ENCODE measurements around the gene KCTD16.
A peak's percentile ranks its signal among the peaks of the same experiment; 100 is the strongest.

Gene KCTD16

DNA sequence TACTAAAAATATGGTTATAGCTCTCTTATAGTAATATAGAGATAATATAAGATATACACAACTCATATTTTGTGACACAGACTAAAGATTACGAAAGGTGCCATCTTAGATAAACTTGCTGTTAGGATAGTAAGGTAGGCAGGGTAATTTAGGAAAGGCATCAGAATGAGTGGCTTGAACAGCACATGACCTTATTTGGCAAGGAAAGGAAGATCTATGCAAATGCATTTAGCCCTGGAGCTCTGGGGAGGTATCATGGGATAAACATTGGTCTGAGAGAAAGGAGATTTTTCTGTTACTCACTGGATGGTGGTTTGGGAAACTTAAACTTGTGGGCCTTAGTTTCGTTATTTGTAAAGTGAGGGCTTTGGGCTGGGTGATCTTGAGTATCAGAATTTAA, 65.8 kb downstream of the KCTD16 start:
- H3K9me3 ChIP-seq (replicated peaks; ENCODE audit: insufficient read depth, low read length), result no peaks in the 10 kb centered on the region
- no peaks in the 10 kb centered on the region for H3F3A ChIP-seq (ENCODE audit: insufficient read depth, low read length)
- H3K36me3 ChIP-seq (replicated peaks; ENCODE audit: insufficient read depth, low read length), result no peaks in the 10 kb centered on the region
- no peaks in the 10 kb centered on the region for H3K27me3 ChIP-seq (replicated peaks; ENCODE audit: insufficient read depth, low read length)
- H2AFZ ChIP-seq (ENCODE audit: low read length), result no peak overlapping the region
- DNase-seq, result no peak
- peaks cover 9% of the 10 kb centered on the region; the same call in 1 of the 2 replicates for H3K4me1 ChIP-seq (ENCODE audit: low read length)
- H3K79me2 ChIP-seq (ENCODE audit: low read length), result no peaks in the 10 kb centered on the region
- H3K4me2 ChIP-seq (ENCODE audit: low read depth, low read length), result no peak overlapping the region
- TF ChIP-seq EZH2 (optimal IDR thresholded peaks at IDR 0.05; ENCODE audit: low read depth, low read length), result no peak
- TF ChIP-seq, protein P1, sequence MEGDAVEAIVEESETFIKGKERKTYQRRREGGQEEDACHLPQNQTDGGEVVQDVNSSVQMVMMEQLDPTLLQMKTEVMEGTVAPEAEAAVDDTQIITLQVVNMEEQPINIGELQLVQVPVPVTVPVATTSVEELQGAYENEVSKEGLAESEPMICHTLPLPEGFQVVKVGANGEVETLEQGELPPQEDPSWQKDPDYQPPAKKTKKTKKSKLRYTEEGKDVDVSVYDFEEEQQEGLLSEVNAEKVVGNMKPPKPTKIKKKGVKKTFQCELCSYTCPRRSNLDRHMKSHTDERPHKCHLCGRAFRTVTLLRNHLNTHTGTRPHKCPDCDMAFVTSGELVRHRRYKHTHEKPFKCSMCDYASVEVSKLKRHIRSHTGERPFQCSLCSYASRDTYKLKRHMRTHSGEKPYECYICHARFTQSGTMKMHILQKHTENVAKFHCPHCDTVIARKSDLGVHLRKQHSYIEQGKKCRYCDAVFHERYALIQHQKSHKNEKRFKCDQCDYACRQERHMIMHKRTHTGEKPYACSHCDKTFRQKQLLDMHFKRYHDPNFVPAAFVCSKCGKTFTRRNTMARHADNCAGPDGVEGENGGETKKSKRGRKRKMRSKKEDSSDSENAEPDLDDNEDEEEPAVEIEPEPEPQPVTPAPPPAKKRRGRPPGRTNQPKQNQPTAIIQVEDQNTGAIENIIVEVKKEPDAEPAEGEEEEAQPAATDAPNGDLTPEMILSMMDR (IDR thresholded peaks at IDR 0.05; ENCODE audit: low read length), result no peak
- TF ChIP-seq EZH2phosphoT487 (IDR thresholded peaks at IDR 0.05; ENCODE audit: low read length), result no peak
- H4K20me1 ChIP-seq (ENCODE audit: insufficient read depth, low read length), result no peaks in the 10 kb centered on the region
- H3K27ac ChIP-seq (ENCODE audit: low read length), result no peak overlapping the region
- no peak overlapping the region for H3K4me3 ChIP-seq (ENCODE audit: low read length)
- H3K9ac ChIP-seq (ENCODE audit: low read length), result no peak overlapping the region
- H3K9me2 ChIP-seq (replicated peaks; ENCODE audit: insufficient read depth, low read length), result no peaks in the 10 kb centered on the region

DNA sequence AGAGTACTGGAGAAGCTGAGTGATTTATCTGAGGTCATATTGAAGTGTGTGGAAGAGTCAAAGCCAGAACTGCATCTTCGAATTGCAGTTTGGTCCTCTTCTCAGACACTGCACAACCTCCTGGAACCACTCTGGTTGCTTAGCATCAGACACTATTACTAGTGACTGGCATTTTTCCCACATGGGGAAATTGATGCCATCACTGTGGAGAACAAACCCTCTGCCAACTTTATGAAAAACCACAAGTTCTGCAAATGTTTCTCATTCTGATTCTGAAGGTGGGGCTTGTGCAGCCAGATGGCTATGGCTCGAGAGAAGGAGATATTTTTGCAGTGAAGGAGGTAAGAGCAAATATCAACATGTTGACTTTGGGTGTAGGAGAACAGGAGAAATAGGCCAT, 67.2 kb downstream of the KCTD16 start:
- H3K27ac ChIP-seq (ENCODE audit: low read length), result no peak overlapping the region
- no peaks in the 10 kb centered on the region for H3K9me2 ChIP-seq (replicated peaks; ENCODE audit: insufficient read depth, low read length)
- peak; percentile 7 for DNase-seq
- TF ChIP-seq, protein P1 (IDR thresholded peaks at IDR 0.05; ENCODE audit: low read length), result no peak
- no peak for TF ChIP-seq EZH2 (optimal IDR thresholded peaks at IDR 0.05; ENCODE audit: low read depth, low read length)
- TF ChIP-seq EZH2phosphoT487 (IDR thresholded peaks at IDR 0.05; ENCODE audit: low read length), result no peak
- H3F3A ChIP-seq (ENCODE audit: insufficient read depth, low read length), result no peaks in the 10 kb centered on the region
- no peaks in the 10 kb centered on the region for H3K36me3 ChIP-seq (replicated peaks; ENCODE audit: insufficient read depth, low read length)
- 0 out of 2 replicates have a peak overlapping the region, but pooled peaks have one; percentile 15 for H2AFZ ChIP-seq (ENCODE audit: low read length)
- H3K9me3 ChIP-seq (replicated peaks; ENCODE audit: insufficient read depth, low read length), result no peaks in the 10 kb centered on the region
- H3K79me2 ChIP-seq (ENCODE audit: low read length), result no peaks in the 10 kb centered on the region
- no peaks in the 10 kb centered on the region for H3K27me3 ChIP-seq (replicated peaks; ENCODE audit: insufficient read depth, low read length)
- peaks cover 9% of the 10 kb centered on the region; the same call in 1 of the 2 replicates for H3K4me1 ChIP-seq (ENCODE audit: low read length)
- H4K20me1 ChIP-seq (ENCODE audit: insufficient read depth, low read length), result no peaks in the 10 kb centered on the region
- no peak overlapping the region for H3K4me3 ChIP-seq (ENCODE audit: low read length)
- no peak overlapping the region for H3K4me2 ChIP-seq (ENCODE audit: low read depth, low read length)
- no peak overlapping the region for H3K9ac ChIP-seq (ENCODE audit: low read length)

DNA sequence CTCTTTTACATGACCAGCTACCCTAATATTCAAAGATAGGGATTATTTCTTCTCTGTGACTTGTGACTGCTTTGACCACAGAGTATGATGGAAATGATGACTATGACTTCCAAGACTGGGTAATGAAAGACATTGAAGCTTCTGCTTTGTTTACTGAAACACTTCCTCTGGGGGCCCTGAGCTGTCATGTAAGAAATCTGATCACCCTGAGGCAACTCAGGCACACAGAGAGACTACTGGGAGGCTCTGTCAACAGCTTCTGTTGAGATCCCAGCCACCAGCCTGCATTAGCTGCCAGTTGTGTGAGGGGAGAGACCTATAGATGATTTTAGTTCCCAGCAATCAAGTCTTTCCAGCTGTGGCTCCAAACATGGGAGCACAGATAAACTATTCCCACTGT, 76.5 kb downstream of the KCTD16 start:
- DNase-seq, result peak; percentile 68
- no peaks in the 10 kb centered on the region for H3K9me3 ChIP-seq (replicated peaks; ENCODE audit: insufficient read depth, low read length)
- no peak for TF ChIP-seq EZH2phosphoT487 (IDR thresholded peaks at IDR 0.05; ENCODE audit: low read length)
- TF ChIP-seq EZH2 (optimal IDR thresholded peaks at IDR 0.05; ENCODE audit: low read depth, low read length), result no peak
- TF ChIP-seq, protein P1 (IDR thresholded peaks at IDR 0.05; ENCODE audit: low read length), result no peak
- no peaks in the 10 kb centered on the region for H3K27me3 ChIP-seq (replicated peaks; ENCODE audit: insufficient read depth, low read length)
- H3K27ac ChIP-seq (ENCODE audit: low read length), result peak overlapping the region; percentile 33; the same call in 1 of the 2 replicates
- H3K9me2 ChIP-seq (replicated peaks; ENCODE audit: insufficient read depth, low read length), result no peaks in the 10 kb centered on the region
- H2AFZ ChIP-seq (ENCODE audit: low read length), result no peak overlapping the region
- H3K9ac ChIP-seq (ENCODE audit: low read length), result no peak overlapping the region
- no peaks in the 10 kb centered on the region for H3K79me2 ChIP-seq (ENCODE audit: low read length)
- no peak overlapping the region for H3K4me2 ChIP-seq (ENCODE audit: low read depth, low read length)
- H3K36me3 ChIP-seq (replicated peaks; ENCODE audit: insufficient read depth, low read length), result no peaks in the 10 kb centered on the region
- H4K20me1 ChIP-seq (ENCODE audit: insufficient read depth, low read length), result no peaks in the 10 kb centered on the region
- H3K4me3 ChIP-seq (ENCODE audit: low read length), result no peak overlapping the region
- peaks cover 18% of the 10 kb centered on the region for H3K4me1 ChIP-seq (ENCODE audit: low read length)
- 0 out of 2 replicates have a peak, but pooled peaks cover 3% of the 10 kb centered on the region for H3F3A ChIP-seq (ENCODE audit: insufficient read depth, low read length)
